BJ (cell line): ENCODE results near the gene SEMA6A. TPM values are rescaled to one million over a fixed set of nuclear protein-coding genes. Genes with fewer than 3 reads are reported as not detected.

Experiments used
- CTCF ChIA-PET: fragments of 350-600 bp; formaldehyde crosslinking; extraction: SDS; loops from one replicate; lab custom pipeline; 2021; ENCODE audit warnings: antibody characterized with exemption, inconsistent platforms; lab: Yijun Ruan, JAX
- POLR2A ChIA-PET: fragments of 300-600 bp; sonication (Branson Sonifier 250); formaldehyde crosslinking; extraction: SDS; loops from one replicate; lab custom pipeline; 2021; ENCODE audit warnings: antibody characterized with exemption; lab: Charles Lee
- DNase-seq: peaks from one replicate; pipeline ENCODE4 v3.0.0-alpha.2; 2011; ENCODE audit warnings: low read depth
- H3K27me3 ChIP-seq: 2 replicates; pipeline ENCODE4 v1.6.0; 2011; ENCODE audit warnings: low read length; ENCODE audit not compliant: control insufficient read depth, insufficient read depth
- H3K36me3 ChIP-seq: 2 replicates; pipeline ENCODE4 v1.5.1; 2011; ENCODE audit warnings: low read length; ENCODE audit not compliant: control insufficient read depth, insufficient read depth
- H3K4me3 ChIP-seq: 2 replicates; pipeline ENCODE4 v1.5.1; 2011; ENCODE audit warnings: low read depth, mild to moderate bottlenecking, control low read depth, low read length
- CTCF ChIP-seq: IDR thresholded peaks from 2 replicates; pipeline ENCODE4 v1.5.1; 2011; ENCODE audit warnings: low read depth, mild to moderate bottlenecking, control low read depth, inconsistent platforms, low read length, moderate library complexity; ENCODE audit not compliant: insufficient read depth
- polyA plus RNA-seq: library from polyadenylated mRNA; depleted of rRNA; stranded (reverse); fragments of >200 nt; gene quantifications from 2 replicates; pipeline ENCODE4 v1.2.3, GENCODE V29; 2011

SEMA6A gene
- polyA plus RNA-seq, 1 experiment: 0.34 TPM

GRCh38 chr5:116520771-116521170, 53.9 kb downstream of the SEMA6A start:
- no peak for TF ChIP-seq CTCF

GRCh38 chr5:116518423-116518822, 56.2 kb downstream of the SEMA6A start:
- TF ChIP-seq CTCF: no peak
- DNase-seq: no peak
- Histone ChIP-seq H3K27me3 (no peaks in the 10 kb centered on the region), H3K36me3 (no peaks in the 10 kb centered on the region), H3K4me3 (no peak overlapping the region)
- ChIA-PET POLR2A (no interaction called here), CTCF (no interaction called here)

More at GRCh38 chr5:116520771-116521170, 53.9 kb downstream of the SEMA6A start:
- H3K36me3 ChIP-seq: no peaks in the 10 kb centered on the region
- H3K4me3 ChIP-seq: no peak overlapping the region
- DNase-seq: no peak
- ChIA-PET POLR2A (interaction anchor here (0.6 kb wide), 1 partner anchor 57 kb away, joined by 5 read pairs; no protein-coding TSS in a partner anchor), CTCF (no interaction called here)
- no peaks in the 10 kb centered on the region for H3K27me3 ChIP-seq

GRCh38 chr5:116517488-116517887, 57.1 kb downstream of the SEMA6A start:
- Histone ChIP-seq H3K36me3 (no peaks in the 10 kb centered on the region), H3K4me3 (no peak overlapping the region), H3K27me3 (no peaks in the 10 kb centered on the region)
- TF ChIP-seq CTCF: no peak
- CTCF ChIA-PET: no interaction called here
- DNase-seq: no peak
- POLR2A ChIA-PET: no interaction called here

- H3K27me3 ChIP-seq: no peaks in the 10 kb centered on the region
- DNase-seq: no peak
- no peaks in the 10 kb centered on the region for H3K36me3 ChIP-seq
- TF ChIP-seq CTCF: no peak
- ChIA-PET CTCF (interaction anchor here (0.6 to 1.2 kb wide), 2 partner anchors 15 to 48 kb away, joined by 3 read pairs; no protein-coding TSS in a partner anchor), POLR2A (no interaction called here)
- no peak overlapping the region for H3K4me3 ChIP-seq
These were observed 58.6 kb downstream of the SEMA6A start for GRCh38 chr5:116516021-116516420.

GRCh38 chr5:116514421-116514970, 60.1 kb downstream of the SEMA6A start:
- no peaks in the 10 kb centered on the region for H3K36me3 ChIP-seq
- ChIA-PET POLR2A (no interaction called here), CTCF (interaction anchor here (0.6 kb wide), 1 partner anchor 40 kb away, joined by 3 read pairs; no protein-coding TSS in a partner anchor)
- H3K4me3 ChIP-seq: no peak overlapping the region
- no peak for TF ChIP-seq CTCF
- no peak for DNase-seq
- H3K27me3 ChIP-seq: no peaks in the 10 kb centered on the region
